ENCODE measurements around the gene GLT1D1.

GLT1D1 gene

GRCh38 chr12:128991716-128992115 lies 138.4 kb downstream of the GLT1D1 start:
- no peak overlapping the region for H3K27ac ChIP-seq
- no peak overlapping the region for H3K9ac ChIP-seq (ENCODE audit: insufficient read length)
- H3K4me3 ChIP-seq = no peak overlapping the region
- DNase-seq (ENCODE audit: low read depth, low spot score) = no peak
- TF ChIP-seq EZH2 (IDR thresholded peaks at IDR 0.05) (no peak), FOXP2 (optimal IDR thresholded peaks at IDR 0.05; ENCODE audit: control extremely low read depth, extremely low read length, insufficient read depth) (no peak), POLR2AphosphoS5 (IDR thresholded peaks at IDR 0.05; ENCODE audit: borderline replicate concordance, low read depth, low read length) (no peak)
- H3K9me3 ChIP-seq (ENCODE audit: low read depth, low read length) = no peaks in the 10 kb centered on the region
- H3K36me3 ChIP-seq (ENCODE audit: insufficient read depth, low read length) = no peaks in the 10 kb centered on the region

GRCh38 chr12:128992116-128992515 lies 138.8 kb downstream of the GLT1D1 start:
- Histone ChIP-seq H3K9me3 (ENCODE audit: low read depth, low read length) (no peaks in the 10 kb centered on the region), H3K9ac (ENCODE audit: insufficient read length) (no peak overlapping the region), H3K4me3 (no peak overlapping the region), H3K27ac (no peak overlapping the region), H3K36me3 (ENCODE audit: insufficient read depth, low read length) (no peaks in the 10 kb centered on the region)
- DNase-seq (ENCODE audit: low read depth, low spot score) = no peak
- TF ChIP-seq POLR2AphosphoS5 (IDR thresholded peaks at IDR 0.05; ENCODE audit: borderline replicate concordance, low read depth, low read length) = no peak
- no peak for TF ChIP-seq FOXP2 (optimal IDR thresholded peaks at IDR 0.05; ENCODE audit: control extremely low read depth, extremely low read length, insufficient read depth)
- TF ChIP-seq EZH2 (IDR thresholded peaks at IDR 0.05) = no peak

GRCh38 chr12:128992550-128992949 lies 139.3 kb downstream of the GLT1D1 start:
- H3K4me3 ChIP-seq = no peak overlapping the region
- no peak overlapping the region for H3K27ac ChIP-seq
- TF ChIP-seq EZH2 (IDR thresholded peaks at IDR 0.05) (no peak), POLR2AphosphoS5 (IDR thresholded peaks at IDR 0.05; ENCODE audit: borderline replicate concordance, low read depth, low read length) (no peak), FOXP2 (optimal IDR thresholded peaks at IDR 0.05; ENCODE audit: control extremely low read depth, extremely low read length, insufficient read depth) (no peak)
- H3K9me3 ChIP-seq (ENCODE audit: low read depth, low read length) = no peaks in the 10 kb centered on the region
- no peaks in the 10 kb centered on the region for H3K36me3 ChIP-seq (ENCODE audit: insufficient read depth, low read length)
- H3K9ac ChIP-seq (ENCODE audit: insufficient read length) = no peak overlapping the region
- DNase-seq (ENCODE audit: low read depth, low spot score) = no peak

- Histone ChIP-seq H3K9me3 (ENCODE audit: low read depth, low read length) (no peaks in the 10 kb centered on the region), H3K9ac (ENCODE audit: insufficient read length) (no peak overlapping the region), H3K36me3 (ENCODE audit: insufficient read depth, low read length) (no peaks in the 10 kb centered on the region), H3K27ac (no peak overlapping the region), H3K4me3 (no peak overlapping the region)
- TF ChIP-seq FOXP2 (optimal IDR thresholded peaks at IDR 0.05; ENCODE audit: control extremely low read depth, extremely low read length, insufficient read depth) (no peak), EZH2 (IDR thresholded peaks at IDR 0.05) (no peak), POLR2AphosphoS5 (IDR thresholded peaks at IDR 0.05; ENCODE audit: borderline replicate concordance, low read depth, low read length) (no peak)
- no peak for DNase-seq (ENCODE audit: low read depth, low spot score)
Measured at GRCh38 chr12:128994856-128995255, 141.6 kb downstream of the GLT1D1 start.

- Histone ChIP-seq H3K9me3 (ENCODE audit: low read depth, low read length) (no peaks in the 10 kb centered on the region), H3K4me3 (no peak overlapping the region)
- no peak for TF ChIP-seq FOXP2 (optimal IDR thresholded peaks at IDR 0.05; ENCODE audit: control extremely low read depth, extremely low read length, insufficient read depth)
- TF ChIP-seq EZH2 (IDR thresholded peaks at IDR 0.05) = no peak
- no peak for TF ChIP-seq POLR2AphosphoS5 (IDR thresholded peaks at IDR 0.05; ENCODE audit: borderline replicate concordance, low read depth, low read length)
Measured at GRCh38 chr12:128995619-128996018, 142.3 kb downstream of the GLT1D1 start.

GRCh38 chr12:129001826-129002225 lies 148.5 kb downstream of the GLT1D1 start:
- TF ChIP-seq POLR2AphosphoS5 (IDR thresholded peaks at IDR 0.05; ENCODE audit: borderline replicate concordance, low read depth, low read length) (no peak), EZH2 (IDR thresholded peaks at IDR 0.05) (peak; percentile 70)
- H3K27ac ChIP-seq = no peak overlapping the region
- H3K9me3 ChIP-seq (ENCODE audit: low read depth, low read length) = no peaks in the 10 kb centered on the region
- no peak overlapping the region for H3K9ac ChIP-seq (ENCODE audit: insufficient read length)
- no peak overlapping the region for H3K4me3 ChIP-seq
- DNase-seq (ENCODE audit: low read depth, low spot score) = no peak
- no peaks in the 10 kb centered on the region for H3K36me3 ChIP-seq (ENCODE audit: insufficient read depth, low read length)

More at GRCh38 chr12:128995619-128996018, 142.3 kb downstream of the GLT1D1 start:
- no peak overlapping the region for H3K27ac ChIP-seq
- H3K36me3 ChIP-seq (ENCODE audit: insufficient read depth, low read length) = no peaks in the 10 kb centered on the region
- no peak overlapping the region for H3K9ac ChIP-seq (ENCODE audit: insufficient read length)
- no peak for DNase-seq (ENCODE audit: low read depth, low spot score)

- H3K4me3 ChIP-seq = no peak overlapping the region
- no peaks in the 10 kb centered on the region for H3K36me3 ChIP-seq (ENCODE audit: insufficient read depth, low read length)
- TF ChIP-seq FOXP2 (optimal IDR thresholded peaks at IDR 0.05; ENCODE audit: control extremely low read depth, extremely low read length, insufficient read depth) (no peak), EZH2 (IDR thresholded peaks at IDR 0.05) (no peak), POLR2AphosphoS5 (IDR thresholded peaks at IDR 0.05; ENCODE audit: borderline replicate concordance, low read depth, low read length) (no peak)
- no peak overlapping the region for H3K9ac ChIP-seq (ENCODE audit: insufficient read length)
- DNase-seq (ENCODE audit: low read depth, low spot score) = no peak
- H3K9me3 ChIP-seq (ENCODE audit: low read depth, low read length) = no peaks in the 10 kb centered on the region
- no peak overlapping the region for H3K27ac ChIP-seq
Measured at GRCh38 chr12:129002427-129002826, 149.1 kb downstream of the GLT1D1 start.

- no peak for DNase-seq (ENCODE audit: low read depth, low spot score)
- Histone ChIP-seq H3K9me3 (ENCODE audit: low read depth, low read length) (no peaks in the 10 kb centered on the region), H3K4me3 (no peak overlapping the region), H3K27ac (no peak overlapping the region), H3K9ac (ENCODE audit: insufficient read length) (no peak overlapping the region), H3K36me3 (ENCODE audit: insufficient read depth, low read length) (no peaks in the 10 kb centered on the region)
- no peak for TF ChIP-seq EZH2 (IDR thresholded peaks at IDR 0.05)
- TF ChIP-seq FOXP2 (optimal IDR thresholded peaks at IDR 0.05; ENCODE audit: control extremely low read depth, extremely low read length, insufficient read depth) = no peak
- no peak for TF ChIP-seq POLR2AphosphoS5 (IDR thresholded peaks at IDR 0.05; ENCODE audit: borderline replicate concordance, low read depth, low read length)
Measured at GRCh38 chr12:129005416-129005815, 152.1 kb downstream of the GLT1D1 start.

GRCh38 chr12:129005829-129006228 lies 152.6 kb downstream of the GLT1D1 start:
- TF ChIP-seq EZH2 (IDR thresholded peaks at IDR 0.05) (no peak), FOXP2 (optimal IDR thresholded peaks at IDR 0.05; ENCODE audit: control extremely low read depth, extremely low read length, insufficient read depth) (no peak), POLR2AphosphoS5 (IDR thresholded peaks at IDR 0.05; ENCODE audit: borderline replicate concordance, low read depth, low read length) (no peak)
- H3K36me3 ChIP-seq (ENCODE audit: insufficient read depth, low read length) = no peaks in the 10 kb centered on the region
- H3K9ac ChIP-seq (ENCODE audit: insufficient read length) = no peak overlapping the region
- no peak overlapping the region for H3K27ac ChIP-seq
- H3K4me3 ChIP-seq = no peak overlapping the region
- no peaks in the 10 kb centered on the region for H3K9me3 ChIP-seq (ENCODE audit: low read depth, low read length)
- DNase-seq (ENCODE audit: low read depth, low spot score) = no peak

Measured in SK-N-MC (cell line).